SK-N-SH (cell line): ENCODE data around the gene FAM241A. TPM values are rescaled to one million over a fixed set of nuclear protein-coding genes. Genes with fewer than 3 reads are reported as not detected.

Experiments
- CTCF ChIA-PET: fragments of 300-600, 350-600 bp; formaldehyde crosslinking; extraction: SDS; loops from one replicate; lab custom pipeline; 2021; lab: Yijun Ruan, JAX
- POLR2A ChIA-PET: fragments of 350-600 bp; sonication (Branson Sonifier 250); formaldehyde crosslinking; extraction: SDS; loops from one replicate; lab custom pipeline; 2020; ENCODE audit warnings: antibody characterized with exemption, inconsistent platforms; lab: Yijun Ruan, JAX
- DNase-seq: peaks from one replicate; pipeline ENCODE4 v3.0.0; 2012
- H2AFZ ChIP-seq: fragments of 200-600 bp; sonication (generic); 2 replicates; pipeline ENCODE4 v1.8.1; 2016; ENCODE audit warnings: antibody characterized with exemption, mild to moderate bottlenecking, low read depth
- H3F3A ChIP-seq: fragments of 200-600 bp; sonication (generic); replicated peaks from 2 replicates; pipeline ENCODE3; 2016; ENCODE audit warnings: antibody characterized with exemption, mild to moderate bottlenecking; ENCODE audit not compliant: insufficient read depth
- H3K27ac ChIP-seq, 2 experiments: fragments of 200-500 bp in 1 of 2; fragments of 200-600 bp in 1 of 2; sonication (Bioruptor generic) in 1 of 2; sonication (generic), shearing (Covaris generic) in 1 of 2; 2 replicates each; pipeline versions ENCODE4 v1.5.1 to v1.6.1; 2014 to 2016; ENCODE audit warnings: low read depth in 2 of 2, inconsistent platforms in 1 of 2, low read length in 1 of 2, mild to moderate bottlenecking in 1 of 2, mixed read lengths in 1 of 2
- H3K27me3 ChIP-seq: fragments of 200-600 bp; sonication (generic), shearing (Covaris generic); 2 replicates; pipeline ENCODE4 v1.6.1; 2016; ENCODE audit warnings: mixed run types; ENCODE audit not compliant: insufficient read depth
- H3K36me3 ChIP-seq, 2 experiments: fragments of 200-500 bp in 1 of 2; fragments of 200-600 bp in 1 of 2; sonication (Bioruptor generic) in 1 of 2; sonication (generic) in 1 of 2; replicated peaks in 1 of 2; 2 replicates each; pipeline versions ENCODE3 to v1.5.1; 2014 to 2016; ENCODE audit warnings: low read length in 1 of 2, mild to moderate bottlenecking in 1 of 2; ENCODE audit not compliant: insufficient read depth in 2 of 2, control insufficient read depth in 1 of 2
- H3K4me1 ChIP-seq, 2 experiments: fragments of 200-500 bp in 1 of 2; fragments of 200-600 bp in 1 of 2; sonication (Bioruptor generic) in 1 of 2; sonication (generic), shearing (Covaris generic) in 1 of 2; 2 replicates each; pipeline versions ENCODE4 v1.5.1 to v1.6.1; 2014 to 2016; ENCODE audit warnings: low read depth in 1 of 2, low read length in 1 of 2, mixed run types in 1 of 2; ENCODE audit not compliant: insufficient read depth in 2 of 2, control insufficient read depth in 1 of 2
- H3K4me2 ChIP-seq: fragments of 200-600 bp; sonication (generic), shearing (Covaris generic); 2 replicates; pipeline ENCODE4 v1.6.1; 2017; ENCODE audit warnings: mixed run types
- H3K4me3 ChIP-seq, 2 experiments: fragments of 200-500 bp in 1 of 2; fragments of 200-600 bp in 1 of 2; sonication (Bioruptor generic) in 1 of 2; sonication (generic), shearing (Covaris generic) in 1 of 2; 2 replicates each; pipeline versions ENCODE4 v1.5.1 to v1.8.1; 2014 to 2016; ENCODE audit warnings: low read depth in 2 of 2, inconsistent platforms in 1 of 2, low read length in 1 of 2, mild to moderate bottlenecking in 1 of 2, mixed read lengths in 1 of 2, moderate library complexity in 1 of 2
- H3K79me2 ChIP-seq: fragments of 200-600 bp; sonication (generic); 2 replicates; pipeline ENCODE4 v1.8.1; 2017; ENCODE audit warnings: mild to moderate bottlenecking; ENCODE audit not compliant: insufficient read depth
- H3K9ac ChIP-seq: fragments of 200-600 bp; sonication (generic); 2 replicates; pipeline ENCODE4 v1.6.1; 2017; ENCODE audit warnings: mixed run types
- H3K9me2 ChIP-seq: fragments of 200-600 bp; sonication (generic); 2 replicates; pipeline ENCODE4 v1.6.1; 2017; ENCODE audit warnings: mixed run types
- H3K9me3 ChIP-seq: fragments of 200-600 bp; sonication (generic); 2 replicates; pipeline ENCODE4 v1.6.1; 2017; ENCODE audit warnings: mixed run types, mild to moderate bottlenecking, moderate library complexity
- H4K20me1 ChIP-seq: fragments of 200-600 bp; sonication (generic); 2 replicates; pipeline ENCODE4 v1.6.1; 2017; ENCODE audit warnings: mild to moderate bottlenecking, mixed run types; ENCODE audit not compliant: insufficient read depth
- CTCF ChIP-seq: fragments of 200-600 bp; sonication (generic); IDR thresholded peaks from 2 replicates; pipeline ENCODE4 v1.6.1; 2017; ENCODE audit warnings: antibody characterized with exemption, mild to moderate bottlenecking, moderate library complexity
- EP300 ChIP-seq, 2 experiments: IDR thresholded peaks; 2 replicates each; pipeline versions ENCODE4 v1.4.0 to v1.6.1; 2012; ENCODE audit warnings: borderline replicate concordance in 1 of 2, low read depth in 1 of 2, low read length in 1 of 2
- FOSL2 ChIP-seq: IDR thresholded peaks from 2 replicates; pipeline ENCODE4 v1.4.0; 2012; ENCODE audit warnings: low read depth, mild to moderate bottlenecking, moderate library complexity, borderline replicate concordance
- FOXJ3 ChIP-seq: sonication (generic); formaldehyde crosslinking; IDR thresholded peaks from 2 replicates; pipeline ENCODE4 v1.5.1; 2020; ENCODE audit warnings: mild to moderate bottlenecking, missing genetic modification reagents
- GABPA ChIP-seq: IDR thresholded peaks from 2 replicates; pipeline ENCODE4 v1.4.0; 2012; ENCODE audit warnings: low read depth, mild to moderate bottlenecking
- GATA2 ChIP-seq: sonication (generic); formaldehyde crosslinking; IDR thresholded peaks from 2 replicates; pipeline ENCODE4 v1.5.0; 2020; ENCODE audit warnings: mild to moderate bottlenecking, missing genetic modification reagents
- MXI1 ChIP-seq: IDR thresholded peaks from 2 replicates; pipeline ENCODE4 v1.6.1; 2012; ENCODE audit warnings: mild to moderate bottlenecking, low read depth, low read length, improper control_type of control experiment
- NFIC ChIP-seq: IDR thresholded peaks from 2 replicates; pipeline ENCODE4 v1.4.0; 2012; ENCODE audit warnings: borderline replicate concordance
- RAD21 ChIP-seq: IDR thresholded peaks from 2 replicates; pipeline ENCODE4 v1.6.1; 2012; ENCODE audit warnings: mild to moderate bottlenecking, low read length
- RFX5 ChIP-seq: IDR thresholded peaks from 2 replicates; pipeline ENCODE4 v1.6.1; 2012; ENCODE audit warnings: mild to moderate bottlenecking, improper control_type of control experiment, low read length
- RXRA ChIP-seq: IDR thresholded peaks from 2 replicates; pipeline ENCODE4 v1.4.0; 2012; ENCODE audit warnings: low read depth, mild to moderate bottlenecking, borderline replicate concordance
- USF1 ChIP-seq: IDR thresholded peaks from 2 replicates; pipeline ENCODE4 v1.4.0; 2012; ENCODE audit warnings: low read depth, borderline replicate concordance
- YY1 ChIP-seq: IDR thresholded peaks from 2 replicates; pipeline ENCODE4 v1.4.0; 2012; ENCODE audit warnings: low read depth, mild to moderate bottlenecking
- WGBS: methylation state at CpG from one replicate; pipeline ENCODE4 v1.1.6; 2017; ENCODE audit warnings: low lambda C conversion rate; 5-methylcytosine and 5-hydroxymethylcytosine counted together
- polyA plus RNA-seq, 3 experiments: library from polyadenylated mRNA; depleted of rRNA; stranded (reverse); fragments of >200 nt; gene quantifications; 2 replicates each; pipeline ENCODE4 v1.2.3, GENCODE V29; 2012
- TF ChIP-seq, protein P1 (sequence below): fragments of 150-350 bp; IDR thresholded peaks from 2 replicates; pipeline ENCODE4 v1.6.1; 2016; ENCODE audit warnings: mild to moderate bottlenecking, low read depth, low read length
- TF ChIP-seq, protein P2 (sequence below): IDR thresholded peaks from 2 replicates; pipeline ENCODE4 v1.4.0; 2012; ENCODE audit warnings: low read depth, borderline replicate concordance

FAM241A gene
- polyA plus RNA-seq, 1 of the 3 experiments (the other 2 are of a cell fraction), result 0.44 TPM

- Histone ChIP-seq H3K4me3 (no peak overlapping the region), H3K4me1 (peaks cover 0 to 13% of the 10 kb centered on the region in 2 experiments; a peak in 2 of 4 replicates), H3K36me3 (no peaks in the 10 kb centered on the region), H3K79me2 (no peaks in the 10 kb centered on the region), H3K9ac (no peak overlapping the region), H3K9me2 (no peaks in the 10 kb centered on the region), H4K20me1 (no peaks in the 10 kb centered on the region), H3K4me2 (no peak overlapping the region), H3K27ac (no peak overlapping the region), H3F3A (peaks cover 6% of the 10 kb centered on the region), H3K9me3 (no peaks in the 10 kb centered on the region), H2AFZ (no peak overlapping the region; the same call in 1 of the 2 replicates), H3K27me3 (no peaks in the 10 kb centered on the region)
- WGBS, result 30% methylated on average over 4 of the region's 4 CpGs
- TF ChIP-seq, protein P1, sequence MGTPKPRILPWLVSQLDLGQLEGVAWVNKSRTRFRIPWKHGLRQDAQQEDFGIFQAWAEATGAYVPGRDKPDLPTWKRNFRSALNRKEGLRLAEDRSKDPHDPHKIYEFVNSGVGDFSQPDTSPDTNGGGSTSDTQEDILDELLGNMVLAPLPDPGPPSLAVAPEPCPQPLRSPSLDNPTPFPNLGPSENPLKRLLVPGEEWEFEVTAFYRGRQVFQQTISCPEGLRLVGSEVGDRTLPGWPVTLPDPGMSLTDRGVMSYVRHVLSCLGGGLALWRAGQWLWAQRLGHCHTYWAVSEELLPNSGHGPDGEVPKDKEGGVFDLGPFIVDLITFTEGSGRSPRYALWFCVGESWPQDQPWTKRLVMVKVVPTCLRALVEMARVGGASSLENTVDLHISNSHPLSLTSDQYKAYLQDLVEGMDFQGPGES, result no peak
- TF ChIP-seq YY1, result no peak
- no peak for TF ChIP-seq NFIC
- no peak for TF ChIP-seq RAD21
- TF ChIP-seq CTCF, result no peak
- TF ChIP-seq MXI1, result no peak
- TF ChIP-seq FOXJ3 (CRISPR knock-in tag), result no peak
- TF ChIP-seq RFX5, result no peak
- TF ChIP-seq USF1, result no peak
- TF ChIP-seq RXRA, result no peak
- no peak for TF ChIP-seq FOSL2
- no peak for TF ChIP-seq GATA2
- no peak for DNase-seq
- CTCF ChIA-PET, result interaction anchor here (0.6 to 1.5 kb wide), 3 partner anchors 31 to 136 kb away, joined by 3 read pairs; no protein-coding TSS in a partner anchor
- POLR2A ChIA-PET, result no interaction called here
These were observed 14.3 kb upstream of the FAM241A start for GRCh38 chr4:112130906-112131305.

DNA sequence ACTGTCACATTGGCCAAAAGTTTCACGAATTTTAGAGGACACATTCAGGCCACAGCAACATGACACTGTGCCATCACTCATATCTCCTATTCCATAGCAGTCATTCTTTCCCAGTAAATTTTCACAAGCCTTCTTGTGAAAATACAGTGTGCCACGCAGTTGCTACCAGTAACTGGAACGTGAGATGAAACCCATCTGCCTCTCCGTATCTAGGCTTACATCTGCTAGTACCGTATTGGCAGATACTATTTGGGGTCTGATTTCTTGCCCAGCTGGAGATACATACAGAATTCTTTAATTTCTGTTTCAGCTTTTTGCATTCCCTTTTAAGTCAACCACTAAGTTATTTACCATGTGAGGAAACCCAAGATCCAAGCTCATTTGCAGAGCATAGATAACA lies 8.7 kb upstream of the FAM241A start:
- POLR2A ChIA-PET, result no interaction called here
- no peak for DNase-seq
- CTCF ChIA-PET, result interaction anchor here (0.9 to 4.0 kb wide), 2 partner anchors 27 to 37 kb away, joined by 3 to 15 read pairs; no protein-coding TSS in a partner anchor

More for the DNA sequence above, 8.7 kb upstream of the FAM241A start:
- H3K36me3 ChIP-seq, result no peaks in the 10 kb centered on the region
- no peaks in the 10 kb centered on the region for H3K4me1 ChIP-seq
- H3K79me2 ChIP-seq, result no peaks in the 10 kb centered on the region
- no peaks in the 10 kb centered on the region for H4K20me1 ChIP-seq
- H3K27ac ChIP-seq, result no peak overlapping the region
- H3F3A ChIP-seq, result no peaks in the 10 kb centered on the region
- 62% methylated on average over 5 of the region's 5 CpGs for WGBS
- H3K4me3 ChIP-seq, result no peak overlapping the region
- no peak overlapping the region for H3K4me2 ChIP-seq
- no peak for TF ChIP-seq GATA2
- TF ChIP-seq, protein P2, sequence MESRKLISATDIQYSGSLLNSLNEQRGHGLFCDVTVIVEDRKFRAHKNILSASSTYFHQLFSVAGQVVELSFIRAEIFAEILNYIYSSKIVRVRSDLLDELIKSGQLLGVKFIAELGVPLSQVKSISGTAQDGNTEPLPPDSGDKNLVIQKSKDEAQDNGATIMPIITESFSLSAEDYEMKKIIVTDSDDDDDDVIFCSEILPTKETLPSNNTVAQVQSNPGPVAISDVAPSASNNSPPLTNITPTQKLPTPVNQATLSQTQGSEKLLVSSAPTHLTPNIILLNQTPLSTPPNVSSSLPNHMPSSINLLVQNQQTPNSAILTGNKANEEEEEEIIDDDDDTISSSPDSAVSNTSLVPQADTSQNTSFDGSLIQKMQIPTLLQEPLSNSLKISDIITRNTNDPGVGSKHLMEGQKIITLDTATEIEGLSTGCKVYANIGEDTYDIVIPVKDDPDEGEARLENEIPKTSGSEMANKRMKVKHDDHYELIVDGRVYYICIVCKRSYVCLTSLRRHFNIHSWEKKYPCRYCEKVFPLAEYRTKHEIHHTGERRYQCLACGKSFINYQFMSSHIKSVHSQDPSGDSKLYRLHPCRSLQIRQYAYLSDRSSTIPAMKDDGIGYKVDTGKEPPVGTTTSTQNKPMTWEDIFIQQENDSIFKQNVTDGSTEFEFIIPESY, result no peak
- no peak for TF ChIP-seq GABPA
- no peak for TF ChIP-seq EP300 (IDR thresholded peaks at IDR 0.05; ENCODE audit: borderline replicate concordance in 1 of 2, low read depth in 1 of 2, low read length in 1 of 2)
- no peak overlapping the region for H3K9ac ChIP-seq
- no peaks in the 10 kb centered on the region for H3K9me2 ChIP-seq
- H3K27me3 ChIP-seq, result no peaks in the 10 kb centered on the region
- H2AFZ ChIP-seq, result no peak overlapping the region
- H3K9me3 ChIP-seq, result no peaks in the 10 kb centered on the region
